GM04504 (cell line): ENCODE results near the gene TBXA2R.
A peak's percentile ranks its signal among the peaks of the same experiment; 100 is the strongest.
"Not testable (repeated sequence)": the region's sequence is repeated elsewhere in the genome, so short reads cannot be mapped to it uniquely, and the experiment has no call there.

Experiments used
- DNase-seq: peaks from one replicate; pipeline ENCODE4 v3.0.0-alpha.2; 2012; ENCODE audit warnings: low read depth

Gene TBXA2R

GRCh38 chr19:3577723-3578344, 28.8 kb downstream of the TBXA2R start:
- DNase-seq, result no peak

DNA sequence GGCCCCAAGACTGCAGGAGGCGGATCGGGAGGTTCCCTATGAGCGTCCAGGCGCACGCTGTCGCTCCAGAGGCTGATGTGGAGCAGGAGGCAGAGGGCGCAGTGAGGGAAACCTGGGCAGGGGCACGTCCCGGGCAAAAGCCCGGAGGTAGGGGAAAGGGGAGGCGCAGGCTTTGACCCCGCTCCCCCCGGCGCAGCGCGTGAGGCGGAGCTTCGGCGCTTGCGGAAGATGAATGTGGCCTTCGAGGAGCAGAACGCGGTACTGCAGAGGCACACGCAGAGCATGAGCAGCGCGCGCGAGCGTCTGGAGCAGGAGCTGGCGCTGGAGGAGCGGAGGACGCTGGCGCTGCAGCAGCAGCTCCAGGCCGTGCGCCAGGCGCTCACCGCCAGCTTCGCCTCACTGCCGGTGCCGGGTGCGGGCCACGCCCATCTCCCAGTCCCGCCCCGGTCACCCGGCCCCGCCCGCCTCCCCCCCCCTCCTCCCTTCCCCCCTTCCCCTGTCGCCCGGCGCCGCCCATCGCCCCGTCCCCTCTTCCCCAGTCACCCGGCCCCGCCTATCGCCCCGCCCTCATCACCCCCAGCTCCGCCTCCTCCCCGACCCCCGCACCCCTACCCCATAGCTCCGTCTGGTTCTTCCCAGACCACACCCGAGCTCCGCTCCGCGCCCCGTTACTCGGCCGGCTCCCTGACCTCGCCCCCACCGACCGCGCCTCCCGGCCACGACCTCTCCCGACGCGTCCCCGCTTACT, 29.8 kb downstream of the TBXA2R start:
- DNase-seq, result no peak

GRCh38 chr19:3575949-3576673, 30.6 kb downstream of the TBXA2R start:
- no peak for DNase-seq

GRCh38 chr19:3575260-3575741, 31.4 kb downstream of the TBXA2R start:
- no peak for DNase-seq

GRCh38 chr19:3573858-3574637, 32.6 kb downstream of the TBXA2R start:
- DNase-seq, result peak; percentile 78

- no peak for DNase-seq
Observed at GRCh38 chr19:3573162-3573857, 33.4 kb downstream of the TBXA2R start.

DNA sequence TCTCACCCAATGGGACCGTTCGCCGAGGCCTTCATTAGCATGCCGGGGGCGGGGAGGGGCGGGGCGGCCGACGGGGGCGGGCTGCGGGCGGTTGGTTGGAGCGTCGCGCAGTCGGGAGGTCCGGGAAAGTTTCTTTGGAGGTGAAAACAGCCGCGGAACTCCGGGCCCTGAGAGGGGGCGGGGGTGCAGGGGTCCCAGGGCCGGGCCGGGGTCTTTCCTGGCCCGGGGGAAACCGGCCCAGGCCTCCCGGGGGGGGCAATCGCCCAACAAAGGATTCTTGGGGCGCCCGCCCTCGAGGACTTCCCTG, 33.9 kb downstream of the TBXA2R start, which contains the start of gene HMG20B:
Gene HMG20B (plus strand): TSS at position 90 of the 307 bp plus-strand sequence. CDS start 366 bp downstream, outside the sequence.
- DNase-seq, result no peak

GRCh38 chr19:3572132-3572854, 34.4 kb downstream of the TBXA2R start:
- peak; percentile 99 for DNase-seq

DNA sequence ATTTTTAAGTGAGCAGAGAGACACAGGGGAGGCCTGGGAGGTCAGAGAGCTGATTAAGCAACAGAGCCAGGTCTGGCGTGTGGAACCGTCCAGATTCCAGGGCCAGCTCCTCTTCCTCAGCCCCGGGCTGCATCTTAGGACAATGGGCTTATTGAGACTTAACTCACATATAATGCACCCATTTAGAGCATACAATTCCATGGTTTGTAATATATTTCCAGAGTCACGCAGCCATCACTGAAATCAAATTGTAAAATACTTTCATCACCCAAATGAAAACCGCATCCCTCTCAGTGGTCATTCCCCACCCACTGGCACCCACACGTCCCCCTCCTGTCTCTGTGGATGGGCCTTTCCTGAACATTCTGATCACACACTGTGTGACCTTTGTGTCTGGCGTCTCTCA, 36.1 kb downstream of the TBXA2R start:
- no peak for DNase-seq

GRCh38 chr19:3570042-3570441, 36.6 kb downstream of the TBXA2R start:
- DNase-seq, result not testable (repeated sequence)

- no peak for DNase-seq
Observed at GRCh38 chr19:3565139-3565538, 41.5 kb downstream of the TBXA2R start.

DNA sequence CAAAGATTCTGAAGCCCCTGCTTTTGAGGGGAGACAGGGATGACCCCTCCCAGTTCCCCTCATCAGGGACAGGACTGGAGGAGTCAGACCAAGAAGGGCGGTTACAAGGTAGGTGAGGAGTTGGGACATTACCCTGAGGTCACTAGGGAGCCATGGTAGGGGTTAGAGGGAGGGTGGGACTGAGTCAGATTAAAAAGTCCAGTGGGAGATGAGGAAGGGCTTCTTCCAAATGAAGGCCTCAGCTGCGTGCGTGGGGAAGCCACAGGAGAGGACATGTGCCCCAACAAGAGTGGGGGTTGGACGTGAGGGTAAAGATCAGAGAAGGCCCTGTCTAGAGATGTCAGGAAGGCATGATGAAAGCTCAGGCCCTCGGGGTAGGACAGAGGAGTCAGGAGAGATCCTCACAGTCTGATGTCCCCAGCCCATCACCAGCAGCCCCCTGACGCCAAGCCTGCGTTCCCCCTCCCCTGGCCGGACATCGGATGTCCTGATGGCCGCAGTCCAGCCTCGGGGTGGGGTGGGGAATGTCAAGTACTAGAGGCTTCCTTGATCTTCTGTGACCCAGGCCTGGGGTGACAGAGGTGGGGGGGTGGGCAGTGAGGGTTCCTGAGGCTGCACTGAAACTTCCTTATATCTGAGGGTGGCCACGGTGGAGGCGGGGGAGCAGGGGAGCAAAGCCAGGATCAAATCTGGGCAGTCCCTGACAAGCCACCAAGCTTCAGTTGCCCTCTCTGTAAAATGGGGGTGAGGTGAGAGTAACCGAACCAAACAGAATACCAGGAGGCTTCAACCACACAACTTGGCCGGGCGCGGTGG, 42.8 kb downstream of the TBXA2R start:
- no peak for DNase-seq

GRCh38 chr19:3557461-3558248, 49.0 kb downstream of the TBXA2R start, which contains the start of gene MFSD12:
TSS of gene MFSD12 (minus strand) at chr19:3557586. CDS start at chr19:3557403, 183 bp downstream.
- peak; percentile 83 for DNase-seq

- no peak for DNase-seq
Observed at GRCh38 chr19:3556978-3557460, 49.7 kb downstream of the TBXA2R start.

GRCh38 chr19:3556423-3556977, 50.2 kb downstream of the TBXA2R start:
- DNase-seq, result no peak

- no peak for DNase-seq
Observed at GRCh38 chr19:3555653-3556422, 50.8 kb downstream of the TBXA2R start.

- no peak for DNase-seq
Observed at GRCh38 chr19:3554254-3555083, 52.2 kb downstream of the TBXA2R start.
